ENCODE measurements around the gene FAM3C.
"Not testable (repeated sequence)": the region's sequence is repeated elsewhere in the genome, so short reads cannot be mapped to it uniquely, and the experiment has no call there.

The FAM3C gene

GRCh38 chr7:121436136-121436535, 40.0 kb upstream of the FAM3C start:
- ChIA-PET POLR2A (no interaction called here), CTCF (no interaction called here)
- no peak for DNase-seq
- Histone ChIP-seq H3K27ac (ENCODE audit: insufficient read depth in 1 of 2, low read depth in 1 of 2, low read length in 2 of 2, poor library complexity in 1 of 2, severe bottlenecking in 2 of 2) (no peak overlapping the region), H3K9me3 (ENCODE audit: control extremely low read depth in 1 of 5, control insufficient read depth in 4 of 5, insufficient read depth in 2 of 5, low read depth in 1 of 5, low read length in 4 of 5) (no peaks in the 10 kb centered on the region), H3K4me3 (ENCODE audit: control insufficient read depth in 1 of 7, extremely low read depth in 1 of 7, insufficient read depth in 4 of 7, low read depth in 2 of 7, low read length in 6 of 7) (no peak overlapping the region), H3K36me3 (ENCODE audit: control insufficient read depth in 4 of 4, insufficient read depth in 4 of 4, low read length in 3 of 4) (no peaks in the 10 kb centered on the region), H3K4me1 (ENCODE audit: control extremely low read depth in 1 of 4, control insufficient read depth in 4 of 4, insufficient read depth in 4 of 4, low read length in 3 of 4) (peaks cover 5 to 15% (median 6%) of the 10 kb centered on the region in 4 experiments), H3K27me3 (replicated peaks in 2 of 5; ENCODE audit: control insufficient read depth in 4 of 5, insufficient read depth in 5 of 5, low read length in 4 of 5) (no peaks in the 10 kb centered on the region)
- WGBS (ENCODE audit: insufficient coverage), result no CpG with 5 or more reads among the region's 1 CpG

GRCh38 chr7:121433775-121434174, 37.7 kb upstream of the FAM3C start:
- Histone ChIP-seq H3K27ac (ENCODE audit: insufficient read depth in 1 of 2, low read depth in 1 of 2, low read length in 2 of 2, poor library complexity in 1 of 2, severe bottlenecking in 2 of 2) (no peak overlapping the region), H3K36me3 (ENCODE audit: control insufficient read depth in 4 of 4, insufficient read depth in 4 of 4, low read length in 3 of 4) (no peaks in the 10 kb centered on the region), H3K4me1 (ENCODE audit: control extremely low read depth in 1 of 4, control insufficient read depth in 4 of 4, insufficient read depth in 4 of 4, low read length in 3 of 4) (peaks cover 5 to 12% (median 6%) of the 10 kb centered on the region in 4 experiments), H3K4me3 (ENCODE audit: control insufficient read depth in 1 of 7, extremely low read depth in 1 of 7, insufficient read depth in 4 of 7, low read depth in 2 of 7, low read length in 6 of 7) (no peak overlapping the region), H3K9me3 (ENCODE audit: control extremely low read depth in 1 of 5, control insufficient read depth in 4 of 5, insufficient read depth in 2 of 5, low read depth in 1 of 5, low read length in 4 of 5) (no peaks in the 10 kb centered on the region), H3K27me3 (replicated peaks in 2 of 5; ENCODE audit: control insufficient read depth in 4 of 5, insufficient read depth in 5 of 5, low read length in 4 of 5) (no peaks in the 10 kb centered on the region)
- ChIA-PET POLR2A (no interaction called here), CTCF (no interaction called here)
- WGBS (ENCODE audit: insufficient coverage), result 94% methylated on average over 2 of the region's 2 CpGs
- DNase-seq, result no peak

- H3K4me3 ChIP-seq (ENCODE audit: control insufficient read depth in 1 of 7, extremely low read depth in 1 of 7, insufficient read depth in 4 of 7, low read depth in 2 of 7, low read length in 6 of 7); CTCF ChIA-PET; H3K9me3 ChIP-seq (ENCODE audit: control extremely low read depth in 1 of 5, control insufficient read depth in 4 of 5, insufficient read depth in 2 of 5, low read depth in 1 of 5, low read length in 4 of 5); DNase-seq; H3K27me3 ChIP-seq (replicated peaks in 2 of 5; ENCODE audit: control insufficient read depth in 4 of 5, insufficient read depth in 5 of 5, low read length in 4 of 5); POLR2A ChIA-PET; H3K36me3 ChIP-seq (ENCODE audit: control insufficient read depth in 4 of 4, insufficient read depth in 4 of 4, low read length in 3 of 4); H3K4me1 ChIP-seq (ENCODE audit: control extremely low read depth in 1 of 4, control insufficient read depth in 4 of 4, insufficient read depth in 4 of 4, low read length in 3 of 4); H3K27ac ChIP-seq (ENCODE audit: insufficient read depth in 1 of 2, low read depth in 1 of 2, low read length in 2 of 2, poor library complexity in 1 of 2, severe bottlenecking in 2 of 2): not testable (repeated sequence)
- WGBS (ENCODE audit: insufficient coverage), result 100% methylated on average over 2 of the region's 4 CpGs
Measured at GRCh38 chr7:121432486-121432885, 36.4 kb upstream of the FAM3C start.

- Histone ChIP-seq H3K27me3 (replicated peaks in 2 of 5; ENCODE audit: control insufficient read depth in 4 of 5, insufficient read depth in 5 of 5, low read length in 4 of 5) (no peaks in the 10 kb centered on the region), H3K36me3 (ENCODE audit: control insufficient read depth in 4 of 4, insufficient read depth in 4 of 4, low read length in 3 of 4) (no peaks in the 10 kb centered on the region), H3K9me3 (ENCODE audit: control extremely low read depth in 1 of 5, control insufficient read depth in 4 of 5, insufficient read depth in 2 of 5, low read depth in 1 of 5, low read length in 4 of 5) (no peaks in the 10 kb centered on the region), H3K27ac (ENCODE audit: insufficient read depth in 1 of 2, low read depth in 1 of 2, low read length in 2 of 2, poor library complexity in 1 of 2, severe bottlenecking in 2 of 2) (no peak overlapping the region), H3K4me3 (ENCODE audit: control insufficient read depth in 1 of 7, extremely low read depth in 1 of 7, insufficient read depth in 4 of 7, low read depth in 2 of 7, low read length in 6 of 7) (no peak overlapping the region), H3K4me1 (ENCODE audit: control extremely low read depth in 1 of 4, control insufficient read depth in 4 of 4, insufficient read depth in 4 of 4, low read length in 3 of 4) (no peaks in the 10 kb centered on the region)
- no peak for DNase-seq
- 100% methylated on average over 1 of the region's 2 CpGs for WGBS (ENCODE audit: insufficient coverage)
- ChIA-PET CTCF (no interaction called here), POLR2A (no interaction called here)
Measured at GRCh38 chr7:121431996-121432395, 35.9 kb upstream of the FAM3C start.

GRCh38 chr7:121431389-121431995, 35.4 kb upstream of the FAM3C start:
- WGBS (ENCODE audit: insufficient coverage), result 95% methylated on average over 2 of the region's 2 CpGs
- Histone ChIP-seq H3K27ac (ENCODE audit: insufficient read depth in 1 of 2, low read depth in 1 of 2, low read length in 2 of 2, poor library complexity in 1 of 2, severe bottlenecking in 2 of 2) (no peak overlapping the region), H3K27me3 (replicated peaks in 2 of 5; ENCODE audit: control insufficient read depth in 4 of 5, insufficient read depth in 5 of 5, low read length in 4 of 5) (no peaks in the 10 kb centered on the region), H3K4me1 (ENCODE audit: control extremely low read depth in 1 of 4, control insufficient read depth in 4 of 4, insufficient read depth in 4 of 4, low read length in 3 of 4) (no peaks in the 10 kb centered on the region), H3K9me3 (ENCODE audit: control extremely low read depth in 1 of 5, control insufficient read depth in 4 of 5, insufficient read depth in 2 of 5, low read depth in 1 of 5, low read length in 4 of 5) (no peaks in the 10 kb centered on the region), H3K36me3 (ENCODE audit: control insufficient read depth in 4 of 4, insufficient read depth in 4 of 4, low read length in 3 of 4) (no peaks in the 10 kb centered on the region), H3K4me3 (ENCODE audit: control insufficient read depth in 1 of 7, extremely low read depth in 1 of 7, insufficient read depth in 4 of 7, low read depth in 2 of 7, low read length in 6 of 7) (no peak overlapping the region)
- ChIA-PET POLR2A (no interaction called here), CTCF (no interaction called here)
- DNase-seq, result no peak

- Histone ChIP-seq H3K27me3 (replicated peaks in 2 of 5; ENCODE audit: control insufficient read depth in 4 of 5, insufficient read depth in 5 of 5, low read length in 4 of 5) (no peaks in the 10 kb centered on the region), H3K4me1 (ENCODE audit: control extremely low read depth in 1 of 4, control insufficient read depth in 4 of 4, insufficient read depth in 4 of 4, low read length in 3 of 4) (no peaks in the 10 kb centered on the region), H3K27ac (ENCODE audit: insufficient read depth in 1 of 2, low read depth in 1 of 2, low read length in 2 of 2, poor library complexity in 1 of 2, severe bottlenecking in 2 of 2) (no peak overlapping the region), H3K9me3 (ENCODE audit: control extremely low read depth in 1 of 5, control insufficient read depth in 4 of 5, insufficient read depth in 2 of 5, low read depth in 1 of 5, low read length in 4 of 5) (no peaks in the 10 kb centered on the region), H3K4me3 (ENCODE audit: control insufficient read depth in 1 of 7, extremely low read depth in 1 of 7, insufficient read depth in 4 of 7, low read depth in 2 of 7, low read length in 6 of 7) (no peak overlapping the region), H3K36me3 (ENCODE audit: control insufficient read depth in 4 of 4, insufficient read depth in 4 of 4, low read length in 3 of 4) (no peaks in the 10 kb centered on the region)
- DNase-seq, result no peak
- POLR2A ChIA-PET, result no interaction called here
- CTCF ChIA-PET, result interaction anchor here (1.4 kb wide), 1 partner anchor 35 kb away, joined by 4 read pairs; the partner anchor contains the start of gene FAM3C
- 100% methylated on average over 1 of the region's 1 CpG for WGBS (ENCODE audit: insufficient coverage)
Measured at GRCh38 chr7:121430558-121430957, 34.5 kb upstream of the FAM3C start.

- Histone ChIP-seq H3K27me3 (replicated peaks in 2 of 5; ENCODE audit: control insufficient read depth in 4 of 5, insufficient read depth in 5 of 5, low read length in 4 of 5) (no peaks in the 10 kb centered on the region), H3K27ac (ENCODE audit: insufficient read depth in 1 of 2, low read depth in 1 of 2, low read length in 2 of 2, poor library complexity in 1 of 2, severe bottlenecking in 2 of 2) (no peak overlapping the region), H3K9me3 (ENCODE audit: control extremely low read depth in 1 of 5, control insufficient read depth in 4 of 5, insufficient read depth in 2 of 5, low read depth in 1 of 5, low read length in 4 of 5) (no peaks in the 10 kb centered on the region), H3K4me1 (ENCODE audit: control extremely low read depth in 1 of 4, control insufficient read depth in 4 of 4, insufficient read depth in 4 of 4, low read length in 3 of 4) (no peaks in the 10 kb centered on the region), H3K36me3 (ENCODE audit: control insufficient read depth in 4 of 4, insufficient read depth in 4 of 4, low read length in 3 of 4) (no peaks in the 10 kb centered on the region), H3K4me3 (ENCODE audit: control insufficient read depth in 1 of 7, extremely low read depth in 1 of 7, insufficient read depth in 4 of 7, low read depth in 2 of 7, low read length in 6 of 7) (no peak overlapping the region)
- POLR2A ChIA-PET, result no interaction called here
- CTCF ChIA-PET, result interaction anchor here (1.4 kb wide), 1 partner anchor 34 kb away, joined by 4 read pairs; the partner anchor contains the start of gene FAM3C
- no peak for DNase-seq
Measured at GRCh38 chr7:121429798-121430197, 33.7 kb upstream of the FAM3C start.
